ENCODE measurements around the gene MEF2C.
A peak's percentile ranks its signal among the peaks of the same experiment; 100 is the strongest.

GRCh38 chr5:88883059-88883835, at the start of gene MEF2C:
- TF ChIP-seq SIN3A (IDR thresholded peaks at IDR 0.05; ENCODE audit: low read depth), result 0 out of 2 replicates have a peak, but pooled peaks have one; percentile 34
- no peak for TF ChIP-seq CTCF (IDR thresholded peaks at IDR 0.05 in 2 of 3, conservative IDR thresholded peaks at IDR 0.05 in 1 of 3; ENCODE audit: borderline replicate concordance in 1 of 3, insufficient read depth in 1 of 3, low read depth in 2 of 3, low read length in 2 of 3)
- TF ChIP-seq FOSL1 (IDR thresholded peaks at IDR 0.05; ENCODE audit: low read depth), result no peak
- TF ChIP-seq POLR2AphosphoS5 (IDR thresholded peaks at IDR 0.05; ENCODE audit: low read depth, low read length), result peak; percentile 64
